ENCODE measurements around the gene CNTRL. TPM values are rescaled to one million over a fixed set of nuclear protein-coding genes. Genes with fewer than 3 reads are reported as not detected.
A peak's percentile ranks its signal among the peaks of the same experiment; 100 is the strongest.

The CNTRL gene
- polyA plus RNA-seq, 2 of the 4 experiments (the other 2 are of a cell fraction), result 5.1 to 15.0 TPM

- peaks cover 3% of the 10 kb centered on the region; the same call in 1 of the 3 replicates for H3K9me3 ChIP-seq
- ChIA-PET CTCF (interaction anchor here (0.7 to 5.8 kb wide), 34 partner anchors 9 to 487 kb away, joined by 3 to 52 read pairs (median 4); no protein-coding TSS in a partner anchor), POLR2A (no interaction called here)
- peak overlapping the region; percentile 74 to 76 for H3K27ac ChIP-seq
- ATAC-seq, result peak; percentile 33 to 36; a peak in 3 of 6 replicates
- WGBS (ENCODE audit: missing lambda C conversion rate), result 4% methylated on average over 16 of the region's 16 CpGs
- H3K4me2 ChIP-seq, result peak overlapping the region; percentile 92
- TF ChIP-seq CTCF (IDR thresholded peaks at IDR 0.05) (peak; percentile 75), RAD21 (conservative IDR thresholded peaks at IDR 0.05 in 1 of 2, IDR thresholded peaks at IDR 0.05 in 1 of 2) (peak; percentile 71; a peak in 4 of 5 replicates), SMC3 (IDR thresholded peaks at IDR 0.05) (peak; percentile 73), CEBPB (IDR thresholded peaks at IDR 0.05) (peak in 1 of 2 experiments; percentile 58; a peak in 1 of 4 replicates), BCL3 (IDR thresholded peaks at IDR 0.05) (no peak)
- H3K4me3 ChIP-seq, result peak overlapping the region; percentile 50
- no peak for FAIRE-seq
- peak; percentile 71 to 73 for DNase-seq (ENCODE audit: low read depth in 1 of 2, low spot score in 1 of 2)
- H3K4me1 ChIP-seq, result peaks cover 25% of the 10 kb centered on the region
Observed at GRCh38 chr9:121071756-121072421, 2.9 kb upstream of the CNTRL start.

DNA sequence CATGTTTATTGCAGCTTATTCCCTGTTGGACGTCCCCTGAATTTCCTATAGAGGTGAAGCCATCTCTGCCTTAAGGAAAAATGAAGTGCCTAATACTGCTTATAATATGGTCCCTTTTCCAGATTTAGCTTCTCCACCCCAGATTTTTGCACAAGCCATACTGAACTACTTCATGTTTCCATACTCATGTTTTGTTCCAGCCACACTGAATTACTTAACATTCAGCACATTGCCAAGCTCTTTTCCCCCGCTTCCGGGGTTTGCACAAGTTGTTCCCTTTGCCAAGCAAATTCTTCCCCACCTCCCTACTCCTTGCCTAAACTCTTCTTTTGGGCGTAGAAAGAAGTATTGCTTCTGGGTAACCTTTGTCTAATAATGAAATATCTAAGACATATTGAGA lies 1.7 kb upstream of the CNTRL start:
- WGBS (ENCODE audit: missing lambda C conversion rate), result 64% methylated on average over 4 of the region's 4 CpGs
- ChIA-PET POLR2A (no interaction called here), CTCF (interaction anchor here (0.6 to 5.8 kb wide), 14 partner anchors 8 to 1817 kb away, joined by 3 to 52 read pairs (median 8); no protein-coding TSS in a partner anchor)
- peak in 1 of 2 experiments; percentile 41 for DNase-seq (ENCODE audit: low read depth in 1 of 2, low spot score in 1 of 2)
- FAIRE-seq, result no peak
- peak overlapping the region; percentile 92 for H3K4me2 ChIP-seq
- H3K4me1 ChIP-seq, result peaks cover 25% of the 10 kb centered on the region
- ATAC-seq, result no peak
- H3K4me3 ChIP-seq, result no peak overlapping the region
- H3K9me3 ChIP-seq, result peaks cover 3% of the 10 kb centered on the region; the same call in 1 of the 3 replicates
- TF ChIP-seq RARB (CRISPR knock-in tag; IDR thresholded peaks at IDR 0.05) (no peak), FOXS1 (CRISPR knock-in tag; IDR thresholded peaks at IDR 0.05) (no peak), BHLHE40 (IDR thresholded peaks at IDR 0.05; ENCODE audit: low read depth, low read length) (no peak), REST (IDR thresholded peaks at IDR 0.05) (no peak), JUNB (IDR thresholded peaks at IDR 0.05) (no peak), EP300 (IDR thresholded peaks at IDR 0.05) (no peak), ZFP36 (IDR thresholded peaks at IDR 0.05; ENCODE audit: borderline replicate concordance, partially characterized antibody) (no peak), BCL3 (IDR thresholded peaks at IDR 0.05) (no peak), CBX2 (IDR thresholded peaks at IDR 0.05; ENCODE audit: borderline replicate concordance, low read depth) (no peak), EHMT2 (IDR thresholded peaks at IDR 0.05; ENCODE audit: low read depth) (no peak), MAZ (IDR thresholded peaks at IDR 0.05; ENCODE audit: borderline replicate concordance, low read depth, low read length) (no peak), RAD21 (conservative IDR thresholded peaks at IDR 0.05 in 1 of 2, IDR thresholded peaks at IDR 0.05 in 1 of 2) (no peak), NFE2L2 (conservative IDR thresholded peaks at IDR 0.05; ENCODE audit: low read length) (no peak), MAX (IDR thresholded peaks at IDR 0.05) (no peak), FOSB (CRISPR knock-in tag; IDR thresholded peaks at IDR 0.05) (no peak)
- peak overlapping the region in 1 of 2 experiments; percentile 76; a peak in 2 of 6 replicates for H3K27ac ChIP-seq
